Esophagus (tissue), 2 donors: ENCODE results near the gene TELO2. TPM values are rescaled to one million over a fixed set of nuclear protein-coding genes. Genes with fewer than 3 reads are reported as not detected.

Experiments
- H3K27ac ChIP-seq, 2 donors: one replicate each; pipeline ENCODE4 v1.5.1; 2013; ENCODE audit warnings: low read depth in 2 of 2, mild to moderate bottlenecking in 2 of 2, inconsistent platforms in 1 of 2, low read length in 1 of 2, moderate library complexity in 1 of 2
- H3K27me3 ChIP-seq, 2 donors: one replicate each; pipeline ENCODE4 v1.6.1; 2013; ENCODE audit warnings: low read length in 2 of 2, control low read depth in 1 of 2, mild to moderate bottlenecking in 1 of 2; ENCODE audit not compliant: insufficient read depth in 2 of 2, control insufficient read depth in 1 of 2
- H3K36me3 ChIP-seq, 2 donors: one replicate each; pipeline ENCODE4 v1.6.1; 2013; ENCODE audit warnings: low read length in 1 of 2; ENCODE audit not compliant: control insufficient read depth in 2 of 2, insufficient read depth in 2 of 2
- H3K4me1 ChIP-seq, 2 donors: one replicate each; pipeline ENCODE4 v1.6.1; 2013; ENCODE audit warnings: low read length in 1 of 2; ENCODE audit not compliant: control insufficient read depth in 2 of 2, insufficient read depth in 2 of 2
- H3K4me3 ChIP-seq, 2 donors: one replicate each; pipeline ENCODE4 v1.5.1; 2013; ENCODE audit warnings: low read length in 2 of 2, mild to moderate bottlenecking in 2 of 2, low read depth in 1 of 2, moderate library complexity in 1 of 2
- H3K9me3 ChIP-seq, 2 donors: one replicate each; pipeline ENCODE4 v1.6.1; 2013; ENCODE audit warnings: mild to moderate bottlenecking in 2 of 2, low read depth in 1 of 2, low read length in 1 of 2, moderate library complexity in 1 of 2; ENCODE audit not compliant: control insufficient read depth in 2 of 2, insufficient read depth in 1 of 2
- WGBS, 2 donors: extraction: QIAGEN DNeasy Blood & Tissue Kit; methylation state at CpG; one replicate each; pipeline ENCODE4 v1.1.7; 2013; 5-methylcytosine and 5-hydroxymethylcytosine counted together
- polyA plus RNA-seq, 2 donors: library from polyadenylated mRNA; stranded (reverse); fragments of 200-250 nt; gene quantifications; one replicate each; pipeline ENCODE4 v1.2.3, GENCODE V29; 2013
- donor health status: healthy with polysubstance abuse.
- donor health status: Bipolar disorder and iron deficiency.

TELO2 gene
- polyA plus RNA-seq, 2 donors = 32.6 to 60.8 TPM

GRCh38 chr16:1511662-1512569, 18.8 kb downstream of the TELO2 start:
- no peak overlapping the region for H3K27ac ChIP-seq

GRCh38 chr16:1512774-1513173, 19.6 kb downstream of the TELO2 start:
- peaks cover 0 to 6% of the 10 kb centered on the region in 2 donors for H3K4me1 ChIP-seq
- no peaks in the 10 kb centered on the region for H3K27me3 ChIP-seq
- H3K27ac ChIP-seq = no peak overlapping the region
- H3K36me3 ChIP-seq = peaks cover 0 to 28% of the 10 kb centered on the region in 2 donors
- no peak overlapping the region for H3K4me3 ChIP-seq
- peaks cover 0 to 2% of the 10 kb centered on the region in 2 donors for H3K9me3 ChIP-seq
- WGBS, 2 donors = 85 to 86% methylated on average over 15 of the region's 15 CpGs

More at GRCh38 chr16:1511662-1512569, 18.8 kb downstream of the TELO2 start:
- peaks cover 0 to 2% of the 10 kb centered on the region in 2 donors for H3K9me3 ChIP-seq
- H3K36me3 ChIP-seq = peaks cover 0 to 37% of the 10 kb centered on the region in 2 donors
- peaks cover 0 to 6% of the 10 kb centered on the region in 2 donors for H3K4me1 ChIP-seq
- no peak overlapping the region for H3K4me3 ChIP-seq
- H3K27me3 ChIP-seq = no peaks in the 10 kb centered on the region
- WGBS, 2 donors = 79 to 82% methylated on average over 30 of the region's 30 CpGs

GRCh38 chr16:1514507-1514906, 21.3 kb downstream of the TELO2 start:
- peaks cover 0 to 6% of the 10 kb centered on the region in 2 donors for H3K4me1 ChIP-seq
- no peak overlapping the region for H3K4me3 ChIP-seq
- no peaks in the 10 kb centered on the region for H3K27me3 ChIP-seq
- 84 to 97% methylated on average over 3 of the region's 3 CpGs for WGBS, 2 donors
- H3K36me3 ChIP-seq = peaks cover 2 to 25% of the 10 kb centered on the region in 2 donors
- H3K9me3 ChIP-seq = peaks cover 0 to 2% of the 10 kb centered on the region in 2 donors
- H3K27ac ChIP-seq = no peak overlapping the region

DNA sequence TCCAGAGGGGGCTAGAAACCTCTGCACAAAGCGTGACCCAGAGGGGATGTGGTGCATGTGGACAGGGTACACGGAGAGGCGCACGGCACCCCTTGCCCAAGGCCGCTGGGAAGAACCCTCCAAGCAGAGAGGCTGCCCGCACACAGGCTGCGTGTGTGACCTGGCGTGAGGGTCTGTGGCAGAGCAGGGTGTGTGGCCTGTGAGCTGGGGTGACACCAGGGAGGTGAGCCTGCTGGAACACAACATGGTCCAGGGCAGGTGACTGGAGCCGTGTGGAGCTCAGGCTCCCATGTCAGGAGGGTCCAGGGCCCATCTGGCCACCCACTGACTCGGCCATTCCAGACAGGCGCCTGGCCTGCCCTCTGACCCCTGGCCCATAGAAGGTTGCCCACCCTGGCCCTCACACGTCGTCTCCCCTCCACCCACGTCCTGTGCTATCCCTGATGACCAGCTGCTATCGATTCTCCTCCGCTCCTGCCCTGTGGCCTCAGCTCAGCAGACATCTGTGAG, 25.5 kb downstream of the TELO2 start:
- H3K9me3 ChIP-seq = peaks cover 0 to 2% of the 10 kb centered on the region in 2 donors
- no peaks in the 10 kb centered on the region for H3K27me3 ChIP-seq
- H3K36me3 ChIP-seq = peaks cover 7 to 12% of the 10 kb centered on the region in 2 donors
- H3K4me3 ChIP-seq = no peak overlapping the region
- WGBS, 2 donors = 88 to 94% methylated on average over 16 of the region's 16 CpGs
- H3K4me1 ChIP-seq = no peaks in the 10 kb centered on the region
- no peak overlapping the region for H3K27ac ChIP-seq

- H3K36me3 ChIP-seq = peaks cover 7 to 12% of the 10 kb centered on the region in 2 donors
These were observed 26.7 kb downstream of the TELO2 start for GRCh38 chr16:1519831-1520230.

GRCh38 chr16:1520461-1520860, 27.3 kb downstream of the TELO2 start:
- 92 to 93% methylated on average over 19 of the region's 19 CpGs for WGBS, 2 donors
- Histone ChIP-seq H3K9me3 (no peaks in the 10 kb centered on the region), H3K27me3 (no peaks in the 10 kb centered on the region), H3K36me3 (peaks cover 7 to 12% of the 10 kb centered on the region in 2 donors), H3K4me1 (no peaks in the 10 kb centered on the region), H3K4me3 (no peak overlapping the region), H3K27ac (no peak overlapping the region)

More at GRCh38 chr16:1519831-1520230, 26.7 kb downstream of the TELO2 start:
- H3K27ac ChIP-seq = no peak overlapping the region
- no peaks in the 10 kb centered on the region for H3K9me3 ChIP-seq
- WGBS, 2 donors = 83 to 87% methylated on average over 17 of the region's 17 CpGs
- no peak overlapping the region for H3K4me3 ChIP-seq
- H3K4me1 ChIP-seq = no peaks in the 10 kb centered on the region
- no peaks in the 10 kb centered on the region for H3K27me3 ChIP-seq

DNA sequence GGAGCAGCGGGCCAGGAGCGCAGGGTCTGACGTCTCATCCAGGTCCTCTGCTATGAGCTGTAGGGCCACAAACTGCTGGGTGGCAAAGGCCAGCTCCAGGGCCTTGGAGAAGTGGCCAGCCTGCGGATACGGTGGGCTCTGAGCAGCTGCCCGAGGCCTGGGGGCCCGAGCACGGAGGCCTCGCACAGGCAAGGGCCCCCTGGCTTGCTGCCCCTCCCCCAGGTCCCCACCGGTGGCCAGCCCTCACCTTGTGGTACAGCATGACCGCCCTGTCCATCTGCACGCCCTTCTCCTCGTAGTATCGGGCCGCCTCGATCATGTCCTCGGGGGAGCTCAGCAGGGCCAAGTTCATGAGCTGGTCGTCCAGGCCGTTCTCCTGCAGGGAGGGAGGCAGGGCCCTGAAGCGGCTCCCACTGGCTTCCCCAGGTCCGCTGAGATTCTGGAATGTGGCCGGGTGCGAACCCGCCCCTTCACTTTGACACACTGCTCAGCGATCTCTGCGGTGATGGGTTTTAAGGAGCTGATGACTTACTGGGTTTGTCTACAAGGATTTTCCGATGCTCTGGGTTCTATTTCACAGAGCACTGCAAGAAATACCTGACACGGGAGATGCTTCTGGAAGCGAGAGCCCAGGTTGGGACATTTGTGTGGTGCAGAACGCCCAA, 30.6 kb downstream of the TELO2 start:
- H3K9me3 ChIP-seq = no peaks in the 10 kb centered on the region
- peaks cover 0 to 9% of the 10 kb centered on the region in 2 donors for H3K4me1 ChIP-seq
- WGBS, 2 donors = 91 to 94% methylated on average over 27 to 30 of the region's 30 CpGs
- peaks cover 7 to 8% of the 10 kb centered on the region in 2 donors for H3K36me3 ChIP-seq
- H3K27ac ChIP-seq = no peak overlapping the region
- no peak overlapping the region for H3K4me3 ChIP-seq
- no peaks in the 10 kb centered on the region for H3K27me3 ChIP-seq

DNA sequence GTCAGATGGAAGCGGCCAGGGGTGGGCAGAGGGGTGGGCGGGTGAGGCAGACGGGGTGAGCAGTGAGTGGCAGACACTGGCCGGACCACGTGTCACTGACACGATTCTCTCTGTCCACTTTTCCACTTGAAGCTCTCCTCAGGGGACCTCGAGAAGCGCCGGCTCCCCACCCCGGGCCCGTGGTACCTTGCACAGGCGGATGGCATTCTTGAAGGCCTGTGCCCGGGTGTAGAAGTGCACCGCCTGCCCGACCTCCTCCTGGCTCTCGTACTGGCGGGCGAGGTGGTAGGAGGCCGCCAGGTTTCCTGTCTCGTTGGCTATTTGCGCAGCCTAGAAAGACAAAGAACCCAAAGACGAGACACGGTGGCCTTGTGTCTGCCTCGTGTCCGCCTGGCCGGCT, 31.2 kb downstream of the TELO2 start:
- Histone ChIP-seq H3K27me3 (no peaks in the 10 kb centered on the region), H3K9me3 (no peaks in the 10 kb centered on the region), H3K4me3 (no peak overlapping the region), H3K36me3 (peaks cover 6 to 7% of the 10 kb centered on the region in 2 donors), H3K27ac (no peak overlapping the region), H3K4me1 (peaks cover 0 to 16% of the 10 kb centered on the region in 2 donors)
- WGBS, 2 donors = 92 to 93% methylated on average over 26 of the region's 26 CpGs

- 83 to 87% methylated on average over 42 to 44 of the region's 44 CpGs for WGBS, 2 donors
- Histone ChIP-seq H3K27me3 (no peaks in the 10 kb centered on the region), H3K4me3 (no peak overlapping the region), H3K27ac (no peak overlapping the region), H3K4me1 (peaks cover 0 to 24% of the 10 kb centered on the region in 2 donors), H3K9me3 (no peaks in the 10 kb centered on the region), H3K36me3 (peaks cover 0 to 2% of the 10 kb centered on the region in 2 donors)
These were observed 32.9 kb downstream of the TELO2 start for GRCh38 chr16:1525871-1526607.
